A204.1 (cell line): ENCODE data around the gene ZNF652.

Source experiments
- FAIRE-seq: peaks from 2 replicates; lab custom pipeline; 2012; peaks lifted over from hg19 to GRCh38; lab: Jason Lieb, UNC

Gene ZNF652

GRCh38 chr17:49260011-49260816 is 101.8 kb downstream of the ZNF652 start:
- FAIRE-seq = no peak

- no peak for FAIRE-seq
These were observed 102.4 kb downstream of the ZNF652 start for GRCh38 chr17:49259663-49260010.

GRCh38 chr17:49258394-49258793 is 103.7 kb downstream of the ZNF652 start:
- no peak for FAIRE-seq

- FAIRE-seq = no peak
These were observed 106.9 kb downstream of the ZNF652 start for GRCh38 chr17:49255125-49255524.

GRCh38 chr17:49254066-49254465 is 108.0 kb downstream of the ZNF652 start:
- FAIRE-seq = no peak

GRCh38 chr17:49252148-49252695 is 109.8 kb downstream of the ZNF652 start:
- no peak for FAIRE-seq

- no peak for FAIRE-seq
These were observed 112.0 kb downstream of the ZNF652 start for GRCh38 chr17:49249890-49250522.

DNA sequence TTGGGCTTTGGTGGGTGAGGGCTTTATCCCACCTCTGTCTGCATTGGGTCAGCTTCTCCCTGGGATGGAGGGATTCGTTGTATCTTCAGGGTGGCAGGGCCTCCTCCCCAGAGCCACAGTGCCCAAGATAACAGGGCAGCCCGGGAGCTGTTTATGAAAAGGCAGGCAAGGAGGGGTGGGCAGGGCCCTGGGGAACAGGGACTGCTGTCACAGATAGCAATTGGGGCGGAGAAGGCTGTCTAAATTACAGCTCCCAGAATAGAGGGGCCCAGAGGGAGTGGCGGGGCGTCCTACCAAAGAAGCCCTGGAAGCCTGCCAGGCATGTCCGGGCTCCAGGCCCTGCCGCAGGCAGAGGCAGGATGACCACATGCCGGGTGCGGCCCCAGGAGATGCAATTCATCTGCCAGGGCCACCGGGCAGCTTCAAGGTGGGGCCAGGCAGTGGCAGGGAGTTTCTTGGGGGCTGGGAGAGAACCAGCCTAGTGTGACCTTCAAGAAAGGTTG is 112.7 kb downstream of the ZNF652 start:
- no peak for FAIRE-seq

GRCh38 chr17:49247944-49248343 is 114.1 kb downstream of the ZNF652 start:
- FAIRE-seq = no peak

DNA sequence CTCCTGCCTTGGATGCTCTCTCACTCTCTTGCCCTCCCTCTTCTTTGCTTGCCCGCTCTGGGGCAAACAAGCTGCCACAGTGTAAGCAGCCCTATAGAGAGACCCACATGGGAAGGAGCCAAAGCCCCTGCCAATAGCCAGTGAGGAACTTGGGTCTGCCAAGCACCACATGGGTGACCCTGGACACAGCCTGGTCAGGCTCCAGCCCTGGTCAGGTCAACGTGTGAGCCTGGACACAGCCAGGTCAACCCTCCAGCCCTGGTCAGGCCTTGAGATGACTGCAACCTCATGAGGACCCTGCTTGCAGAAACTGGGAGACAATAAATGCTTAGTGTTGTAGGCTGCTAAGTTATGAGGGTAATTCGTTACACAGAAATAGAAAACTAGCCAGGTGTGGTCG is 117.2 kb downstream of the ZNF652 start:
- FAIRE-seq = no peak
